ENCODE measurements around the gene FBXL17.

The FBXL17 gene

GRCh38 chr5:108093186-108093585, 288.7 kb downstream of the FBXL17 start:
- no peak overlapping the region for H3K27ac Mint-ChIP-seq
- no peaks in the 10 kb centered on the region for H3K9me3 Mint-ChIP-seq
- no peak overlapping the region for H3K4me3 Mint-ChIP-seq
- peaks cover 12% of the 10 kb centered on the region for H3K36me3 Mint-ChIP-seq
- no peaks in the 10 kb centered on the region for H3K27me3 Mint-ChIP-seq
- no peaks in the 10 kb centered on the region for H3K4me1 Mint-ChIP-seq

- Mint-ChIP-seq H3K27ac (no peak overlapping the region), H3K4me1 (no peaks in the 10 kb centered on the region), H3K9me3 (no peaks in the 10 kb centered on the region), H3K4me3 (no peak overlapping the region), H3K27me3 (no peaks in the 10 kb centered on the region), H3K36me3 (peaks cover 17% of the 10 kb centered on the region)
Measured at GRCh38 chr5:108090946-108091345, 291.0 kb downstream of the FBXL17 start.

GRCh38 chr5:108084105-108084504, 297.8 kb downstream of the FBXL17 start:
- no peaks in the 10 kb centered on the region for H3K4me1 Mint-ChIP-seq
- no peak overlapping the region for H3K4me3 Mint-ChIP-seq
- peaks cover 25% of the 10 kb centered on the region for H3K36me3 Mint-ChIP-seq

GRCh38 chr5:108083232-108083631, 298.7 kb downstream of the FBXL17 start:
- Mint-ChIP-seq H3K27ac (no peak overlapping the region), H3K4me3 (no peak overlapping the region), H3K36me3 (peaks cover 22% of the 10 kb centered on the region), H3K9me3 (no peaks in the 10 kb centered on the region), H3K4me1 (no peaks in the 10 kb centered on the region), H3K27me3 (no peaks in the 10 kb centered on the region)

More at GRCh38 chr5:108084105-108084504, 297.8 kb downstream of the FBXL17 start:
- Mint-ChIP-seq H3K27me3 (no peaks in the 10 kb centered on the region), H3K9me3 (no peaks in the 10 kb centered on the region), H3K27ac (no peak overlapping the region)

- H3K9me3 Mint-ChIP-seq = no peaks in the 10 kb centered on the region
- no peak overlapping the region for H3K4me3 Mint-ChIP-seq
- peaks cover 17% of the 10 kb centered on the region for H3K36me3 Mint-ChIP-seq
- no peaks in the 10 kb centered on the region for H3K4me1 Mint-ChIP-seq
- H3K27me3 Mint-ChIP-seq = no peaks in the 10 kb centered on the region
- no peak overlapping the region for H3K27ac Mint-ChIP-seq
Measured at GRCh38 chr5:108081707-108082106, 300.2 kb downstream of the FBXL17 start.

- Mint-ChIP-seq H3K27me3 (no peaks in the 10 kb centered on the region), H3K36me3 (peaks cover 20% of the 10 kb centered on the region), H3K4me1 (no peaks in the 10 kb centered on the region)
Measured at GRCh38 chr5:108079753-108080152, 302.1 kb downstream of the FBXL17 start.

GRCh38 chr5:108078882-108079281, 303.0 kb downstream of the FBXL17 start:
- Mint-ChIP-seq H3K27ac (no peak overlapping the region), H3K27me3 (no peaks in the 10 kb centered on the region), H3K9me3 (peaks cover under 1% of the 10 kb centered on the region), H3K4me3 (no peak overlapping the region), H3K36me3 (peaks cover 24% of the 10 kb centered on the region), H3K4me1 (no peaks in the 10 kb centered on the region)

More at GRCh38 chr5:108079753-108080152, 302.1 kb downstream of the FBXL17 start:
- no peaks in the 10 kb centered on the region for H3K9me3 Mint-ChIP-seq
- no peak overlapping the region for H3K4me3 Mint-ChIP-seq
- no peak overlapping the region for H3K27ac Mint-ChIP-seq

GRCh38 chr5:108078345-108078744, 303.6 kb downstream of the FBXL17 start:
- no peak overlapping the region for H3K4me3 Mint-ChIP-seq
- H3K9me3 Mint-ChIP-seq = peaks cover 5% of the 10 kb centered on the region
- H3K4me1 Mint-ChIP-seq = peaks cover 3% of the 10 kb centered on the region
- peaks cover 25% of the 10 kb centered on the region for H3K36me3 Mint-ChIP-seq
- H3K27ac Mint-ChIP-seq = no peak overlapping the region
- no peaks in the 10 kb centered on the region for H3K27me3 Mint-ChIP-seq

GRCh38 chr5:108074626-108075025, 307.3 kb downstream of the FBXL17 start:
- no peaks in the 10 kb centered on the region for H3K27me3 Mint-ChIP-seq
- peaks cover 20% of the 10 kb centered on the region for H3K36me3 Mint-ChIP-seq
- no peak overlapping the region for H3K27ac Mint-ChIP-seq
- peaks cover 17% of the 10 kb centered on the region for H3K4me1 Mint-ChIP-seq
- H3K9me3 Mint-ChIP-seq = peaks cover 11% of the 10 kb centered on the region
- H3K4me3 Mint-ChIP-seq = no peak overlapping the region

- Mint-ChIP-seq H3K4me3 (no peak overlapping the region), H3K36me3 (peaks cover 6% of the 10 kb centered on the region), H3K27ac (no peak overlapping the region), H3K27me3 (no peaks in the 10 kb centered on the region), H3K9me3 (no peaks in the 10 kb centered on the region), H3K4me1 (no peaks in the 10 kb centered on the region)
Measured at GRCh38 chr5:108064302-108064701, 317.6 kb downstream of the FBXL17 start.

- H3K27me3 Mint-ChIP-seq = no peaks in the 10 kb centered on the region
- H3K36me3 Mint-ChIP-seq = peaks cover 4% of the 10 kb centered on the region
- H3K9me3 Mint-ChIP-seq = no peaks in the 10 kb centered on the region
- H3K4me3 Mint-ChIP-seq = no peak overlapping the region
- H3K4me1 Mint-ChIP-seq = no peaks in the 10 kb centered on the region
- no peak overlapping the region for H3K27ac Mint-ChIP-seq
Measured at GRCh38 chr5:108061941-108062340, 320.0 kb downstream of the FBXL17 start.

GRCh38 chr5:108060340-108060739, 321.6 kb downstream of the FBXL17 start:
- Mint-ChIP-seq H3K36me3 (peaks cover 6% of the 10 kb centered on the region), H3K4me3 (no peak overlapping the region), H3K4me1 (no peaks in the 10 kb centered on the region), H3K27ac (no peak overlapping the region), H3K9me3 (no peaks in the 10 kb centered on the region), H3K27me3 (no peaks in the 10 kb centered on the region)

GRCh38 chr5:108059334-108059733, 322.6 kb downstream of the FBXL17 start:
- H3K9me3 Mint-ChIP-seq = no peaks in the 10 kb centered on the region
- H3K27me3 Mint-ChIP-seq = no peaks in the 10 kb centered on the region
- H3K4me3 Mint-ChIP-seq = no peak overlapping the region
- H3K4me1 Mint-ChIP-seq = no peaks in the 10 kb centered on the region
- peaks cover 6% of the 10 kb centered on the region for H3K36me3 Mint-ChIP-seq
- H3K27ac Mint-ChIP-seq = no peak overlapping the region

GRCh38 chr5:108054349-108054748, 327.5 kb downstream of the FBXL17 start:
- Mint-ChIP-seq H3K9me3 (peaks cover 26% of the 10 kb centered on the region), H3K4me3 (no peak overlapping the region), H3K36me3 (peaks cover 45% of the 10 kb centered on the region), H3K27me3 (no peaks in the 10 kb centered on the region), H3K27ac (no peak overlapping the region), H3K4me1 (no peaks in the 10 kb centered on the region)

- H3K27ac Mint-ChIP-seq = no peak overlapping the region
- H3K27me3 Mint-ChIP-seq = no peaks in the 10 kb centered on the region
- H3K9me3 Mint-ChIP-seq = peaks cover 21% of the 10 kb centered on the region
- no peak overlapping the region for H3K4me3 Mint-ChIP-seq
- no peaks in the 10 kb centered on the region for H3K4me1 Mint-ChIP-seq
- H3K36me3 Mint-ChIP-seq = peaks cover 58% of the 10 kb centered on the region
Measured at GRCh38 chr5:108046955-108047670, 334.8 kb downstream of the FBXL17 start.

- Mint-ChIP-seq H3K4me3 (no peak overlapping the region), H3K9me3 (no peaks in the 10 kb centered on the region), H3K27me3 (no peaks in the 10 kb centered on the region)
Measured at GRCh38 chr5:108036482-108036881, 345.4 kb downstream of the FBXL17 start.

GRCh38 chr5:108028883-108029282, 353.0 kb downstream of the FBXL17 start:
- H3K4me1 Mint-ChIP-seq = no peaks in the 10 kb centered on the region
- no peak overlapping the region for H3K4me3 Mint-ChIP-seq
- no peak overlapping the region for H3K27ac Mint-ChIP-seq
- peaks cover 4% of the 10 kb centered on the region for H3K36me3 Mint-ChIP-seq
- no peaks in the 10 kb centered on the region for H3K9me3 Mint-ChIP-seq
- H3K27me3 Mint-ChIP-seq = no peaks in the 10 kb centered on the region

More at GRCh38 chr5:108036482-108036881, 345.4 kb downstream of the FBXL17 start:
- Mint-ChIP-seq H3K36me3 (peaks cover 2% of the 10 kb centered on the region), H3K27ac (no peak overlapping the region), H3K4me1 (no peaks in the 10 kb centered on the region)
